ENCODE measurements around the gene PLCB1. TPM values are rescaled to one million over a fixed set of nuclear protein-coding genes. Genes with fewer than 3 reads are reported as not detected.

The PLCB1 gene
- total and polyA plus RNA-seq, 10 of the 15 experiments (the other 5 are each of a cell fraction or from before 2014, with no cell fraction given) = 0.05 to 5.3 (median 0.17) TPM; not detected in 1

DNA sequence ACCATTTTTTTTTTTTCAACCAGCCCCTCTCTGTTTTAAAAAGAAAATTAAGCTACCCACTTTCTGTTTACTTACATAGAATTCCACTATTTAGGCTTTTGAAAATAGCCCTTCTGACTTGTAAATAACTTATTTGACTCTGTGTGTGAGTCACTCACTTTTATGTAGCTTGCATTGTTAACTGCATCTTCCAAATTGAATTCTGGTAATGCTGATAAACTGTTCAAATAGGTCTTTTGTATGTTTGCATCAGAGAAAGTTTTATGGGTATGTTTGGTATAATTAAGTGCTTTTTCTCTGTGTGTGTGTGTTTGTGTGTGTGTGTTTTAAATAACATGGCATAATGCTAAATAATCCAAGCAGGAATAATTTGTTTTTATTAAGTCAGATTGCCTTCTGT lies 360.1 kb downstream of the PLCB1 start:
- FAIRE-seq (no peak), ATAC-seq (no peak), DNase-seq (ENCODE audit: low read depth, low spot score) (no peak)
- ChIA-PET CTCF (no interaction called here), RAD21 (ENCODE audit: unreplicated experiment) (no interaction called here), SMC1A (ENCODE audit: uncharacterized antibody, unreplicated experiment) (no interaction called here), POLR2A (no interaction called here)
- no peak overlapping the region for H3K4me2 ChIP-seq (ENCODE audit: control insufficient read depth, insufficient read depth)
- H3K4me3 ChIP-seq = no peak overlapping the region
- no peaks in the 10 kb centered on the region for H3K36me3 ChIP-seq (ENCODE audit: control insufficient read depth in 2 of 2, insufficient read depth in 2 of 2, low read length in 1 of 2)
- no peak overlapping the region for H2AFZ ChIP-seq (ENCODE audit: control insufficient read depth, low read depth, low read length)
- H3K4me1 ChIP-seq (ENCODE audit: control insufficient read depth, insufficient read depth, low read length) = no peaks in the 10 kb centered on the region
- no peak overlapping the region for H3K27ac ChIP-seq (ENCODE audit: control insufficient read depth, insufficient read depth)
- no peaks in the 10 kb centered on the region for H4K20me1 ChIP-seq (ENCODE audit: control insufficient read depth, insufficient read depth)
- TF ChIP-seq PAX5 (IDR thresholded peaks at IDR 0.05; ENCODE audit: borderline replicate concordance, low read depth, low read length) (no peak), RFX5 (IDR thresholded peaks at IDR 0.05; ENCODE audit: low read depth, low read length) (no peak), ZNF592 (IDR thresholded peaks at IDR 0.05) (no peak), EZH2 (IDR thresholded peaks at IDR 0.05; ENCODE audit: borderline replicate concordance, control insufficient read depth, low read depth, low read length) (no peak), IKZF2 (IDR thresholded peaks at IDR 0.05) (no peak), HDAC2 (IDR thresholded peaks at IDR 0.05) (no peak), SMARCA5 (IDR thresholded peaks at IDR 0.05) (no peak), MXI1 (IDR thresholded peaks at IDR 0.05; ENCODE audit: low read depth, low read length) (no peak), CREM (IDR thresholded peaks at IDR 0.05; ENCODE audit: low read depth) (no peak)
- TF ChIP-seq, protein P1, sequence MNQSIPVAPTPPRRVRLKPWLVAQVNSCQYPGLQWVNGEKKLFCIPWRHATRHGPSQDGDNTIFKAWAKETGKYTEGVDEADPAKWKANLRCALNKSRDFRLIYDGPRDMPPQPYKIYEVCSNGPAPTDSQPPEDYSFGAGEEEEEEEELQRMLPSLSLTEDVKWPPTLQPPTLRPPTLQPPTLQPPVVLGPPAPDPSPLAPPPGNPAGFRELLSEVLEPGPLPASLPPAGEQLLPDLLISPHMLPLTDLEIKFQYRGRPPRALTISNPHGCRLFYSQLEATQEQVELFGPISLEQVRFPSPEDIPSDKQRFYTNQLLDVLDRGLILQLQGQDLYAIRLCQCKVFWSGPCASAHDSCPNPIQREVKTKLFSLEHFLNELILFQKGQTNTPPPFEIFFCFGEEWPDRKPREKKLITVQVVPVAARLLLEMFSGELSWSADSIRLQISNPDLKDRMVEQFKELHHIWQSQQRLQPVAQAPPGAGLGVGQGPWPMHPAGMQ (IDR thresholded peaks at IDR 0.05; ENCODE audit: borderline replicate concordance) = no peak
- TF ChIP-seq, protein P2, sequence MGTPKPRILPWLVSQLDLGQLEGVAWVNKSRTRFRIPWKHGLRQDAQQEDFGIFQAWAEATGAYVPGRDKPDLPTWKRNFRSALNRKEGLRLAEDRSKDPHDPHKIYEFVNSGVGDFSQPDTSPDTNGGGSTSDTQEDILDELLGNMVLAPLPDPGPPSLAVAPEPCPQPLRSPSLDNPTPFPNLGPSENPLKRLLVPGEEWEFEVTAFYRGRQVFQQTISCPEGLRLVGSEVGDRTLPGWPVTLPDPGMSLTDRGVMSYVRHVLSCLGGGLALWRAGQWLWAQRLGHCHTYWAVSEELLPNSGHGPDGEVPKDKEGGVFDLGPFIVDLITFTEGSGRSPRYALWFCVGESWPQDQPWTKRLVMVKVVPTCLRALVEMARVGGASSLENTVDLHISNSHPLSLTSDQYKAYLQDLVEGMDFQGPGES (IDR thresholded peaks at IDR 0.05) = no peak
- TF ChIP-seq, protein P3, sequence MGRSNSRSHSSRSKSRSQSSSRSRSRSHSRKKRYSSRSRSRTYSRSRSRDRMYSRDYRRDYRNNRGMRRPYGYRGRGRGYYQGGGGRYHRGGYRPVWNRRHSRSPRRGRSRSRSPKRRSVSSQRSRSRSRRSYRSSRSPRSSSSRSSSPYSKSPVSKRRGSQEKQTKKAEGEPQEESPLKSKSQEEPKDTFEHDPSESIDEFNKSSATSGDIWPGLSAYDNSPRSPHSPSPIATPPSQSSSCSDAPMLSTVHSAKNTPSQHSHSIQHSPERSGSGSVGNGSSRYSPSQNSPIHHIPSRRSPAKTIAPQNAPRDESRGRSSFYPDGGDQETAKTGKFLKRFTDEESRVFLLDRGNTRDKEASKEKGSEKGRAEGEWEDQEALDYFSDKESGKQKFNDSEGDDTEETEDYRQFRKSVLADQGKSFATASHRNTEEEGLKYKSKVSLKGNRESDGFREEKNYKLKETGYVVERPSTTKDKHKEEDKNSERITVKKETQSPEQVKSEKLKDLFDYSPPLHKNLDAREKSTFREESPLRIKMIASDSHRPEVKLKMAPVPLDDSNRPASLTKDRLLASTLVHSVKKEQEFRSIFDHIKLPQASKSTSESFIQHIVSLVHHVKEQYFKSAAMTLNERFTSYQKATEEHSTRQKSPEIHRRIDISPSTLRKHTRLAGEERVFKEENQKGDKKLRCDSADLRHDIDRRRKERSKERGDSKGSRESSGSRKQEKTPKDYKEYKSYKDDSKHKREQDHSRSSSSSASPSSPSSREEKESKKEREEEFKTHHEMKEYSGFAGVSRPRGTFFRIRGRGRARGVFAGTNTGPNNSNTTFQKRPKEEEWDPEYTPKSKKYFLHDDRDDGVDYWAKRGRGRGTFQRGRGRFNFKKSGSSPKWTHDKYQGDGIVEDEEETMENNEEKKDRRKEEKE (IDR thresholded peaks at IDR 0.05) = no peak
- no peaks in the 10 kb centered on the region for H3K79me2 ChIP-seq (ENCODE audit: control insufficient read depth, insufficient read depth, low read length)
- no peaks in the 10 kb centered on the region for H3K9me3 ChIP-seq (replicated peaks; ENCODE audit: control insufficient read depth, insufficient read depth, low read length)
- intact Hi-C loops (cut with micrococcal nuclease; ENCODE audit: unreplicated experiment) (no loop called here), in situ Hi-C loops (cut with MboI) (no loop called here)
- no peak overlapping the region for H3K9ac ChIP-seq (ENCODE audit: control insufficient read depth, insufficient read depth, low read length)
- no peaks in the 10 kb centered on the region for H3K27me3 ChIP-seq (replicated peaks in 1 of 2; ENCODE audit: control insufficient read depth in 2 of 2, insufficient read depth in 2 of 2, low read length in 1 of 2)
- BruUV-seq (replicated peaks) = no TSS peak
